Hepatocyte (in vitro differentiated cells): ENCODE measurements around the gene OR51F2.

Source experiments
- EZH2 ChIP-seq: fragments of 200-600 bp; sonication (generic); IDR thresholded peaks from 2 replicates; pipeline ENCODE4 v1.6.1; 2016; ENCODE audit warnings: antibody characterized with exemption, mild to moderate bottlenecking, borderline replicate concordance
- TF ChIP-seq, protein P1 (sequence below): fragments of 200-600 bp; sonication (generic); IDR thresholded peaks from 2 replicates; pipeline ENCODE4 v1.5.1; 2016; ENCODE audit warnings: antibody characterized with exemption, mild to moderate bottlenecking; ENCODE audit not compliant: poor library complexity

DNA sequence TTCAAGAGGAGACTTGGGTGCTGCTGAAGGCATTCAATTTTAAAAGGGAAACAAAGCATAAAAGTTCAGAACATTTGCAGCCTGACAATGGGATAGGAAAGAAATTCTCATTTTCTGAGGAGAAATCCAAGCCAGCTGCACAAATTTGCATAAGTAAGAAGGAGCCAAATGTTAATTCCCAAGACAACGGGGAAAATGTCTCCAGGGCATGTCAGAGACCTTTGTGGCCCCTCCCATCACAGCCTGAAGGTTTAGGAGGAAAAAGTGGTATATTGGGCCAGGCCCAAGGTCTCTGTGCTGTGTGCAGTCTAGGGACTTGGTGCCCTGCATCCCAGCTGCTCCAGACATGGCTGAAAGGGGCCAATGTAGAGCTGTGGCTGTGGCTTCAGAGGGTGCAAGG lies 38.7 kb upstream of the OR51F2 start:
- TF ChIP-seq, protein P1, sequence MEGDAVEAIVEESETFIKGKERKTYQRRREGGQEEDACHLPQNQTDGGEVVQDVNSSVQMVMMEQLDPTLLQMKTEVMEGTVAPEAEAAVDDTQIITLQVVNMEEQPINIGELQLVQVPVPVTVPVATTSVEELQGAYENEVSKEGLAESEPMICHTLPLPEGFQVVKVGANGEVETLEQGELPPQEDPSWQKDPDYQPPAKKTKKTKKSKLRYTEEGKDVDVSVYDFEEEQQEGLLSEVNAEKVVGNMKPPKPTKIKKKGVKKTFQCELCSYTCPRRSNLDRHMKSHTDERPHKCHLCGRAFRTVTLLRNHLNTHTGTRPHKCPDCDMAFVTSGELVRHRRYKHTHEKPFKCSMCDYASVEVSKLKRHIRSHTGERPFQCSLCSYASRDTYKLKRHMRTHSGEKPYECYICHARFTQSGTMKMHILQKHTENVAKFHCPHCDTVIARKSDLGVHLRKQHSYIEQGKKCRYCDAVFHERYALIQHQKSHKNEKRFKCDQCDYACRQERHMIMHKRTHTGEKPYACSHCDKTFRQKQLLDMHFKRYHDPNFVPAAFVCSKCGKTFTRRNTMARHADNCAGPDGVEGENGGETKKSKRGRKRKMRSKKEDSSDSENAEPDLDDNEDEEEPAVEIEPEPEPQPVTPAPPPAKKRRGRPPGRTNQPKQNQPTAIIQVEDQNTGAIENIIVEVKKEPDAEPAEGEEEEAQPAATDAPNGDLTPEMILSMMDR, result no peak
- TF ChIP-seq EZH2, result no peak
